OCI-LY1 (cell line): ENCODE measurements around the gene IL21R.

Experiments
- EZH2 ChIP-seq: fragments of 200-600 bp; sonication (generic), shearing (Covaris generic); IDR thresholded peaks from 2 replicates; pipeline ENCODE4 v1.8.0; 2017; ENCODE audit warnings: borderline replicate concordance, mixed run types, mild to moderate bottlenecking, antibody characterized with exemption, low read length, moderate library complexity, mixed read lengths
- TF ChIP-seq, protein P1 (sequence below): fragments of 200-600 bp; sonication (generic), shearing (Covaris generic); IDR thresholded peaks from 2 replicates; pipeline ENCODE4 v1.5.1; 2017; ENCODE audit warnings: mild to moderate bottlenecking, antibody characterized with exemption, low read length, moderate library complexity, mixed read lengths

- TF ChIP-seq, protein P1, sequence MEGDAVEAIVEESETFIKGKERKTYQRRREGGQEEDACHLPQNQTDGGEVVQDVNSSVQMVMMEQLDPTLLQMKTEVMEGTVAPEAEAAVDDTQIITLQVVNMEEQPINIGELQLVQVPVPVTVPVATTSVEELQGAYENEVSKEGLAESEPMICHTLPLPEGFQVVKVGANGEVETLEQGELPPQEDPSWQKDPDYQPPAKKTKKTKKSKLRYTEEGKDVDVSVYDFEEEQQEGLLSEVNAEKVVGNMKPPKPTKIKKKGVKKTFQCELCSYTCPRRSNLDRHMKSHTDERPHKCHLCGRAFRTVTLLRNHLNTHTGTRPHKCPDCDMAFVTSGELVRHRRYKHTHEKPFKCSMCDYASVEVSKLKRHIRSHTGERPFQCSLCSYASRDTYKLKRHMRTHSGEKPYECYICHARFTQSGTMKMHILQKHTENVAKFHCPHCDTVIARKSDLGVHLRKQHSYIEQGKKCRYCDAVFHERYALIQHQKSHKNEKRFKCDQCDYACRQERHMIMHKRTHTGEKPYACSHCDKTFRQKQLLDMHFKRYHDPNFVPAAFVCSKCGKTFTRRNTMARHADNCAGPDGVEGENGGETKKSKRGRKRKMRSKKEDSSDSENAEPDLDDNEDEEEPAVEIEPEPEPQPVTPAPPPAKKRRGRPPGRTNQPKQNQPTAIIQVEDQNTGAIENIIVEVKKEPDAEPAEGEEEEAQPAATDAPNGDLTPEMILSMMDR, result no peak
- TF ChIP-seq EZH2, result no peak
Observed at GRCh38 chr16:27485811-27486210, 83.8 kb downstream of the IL21R start.
